ENCODE data around the gene CEP63. TPM values are rescaled to one million over a fixed set of nuclear protein-coding genes. Genes with fewer than 3 reads are reported as not detected.

CEP63 gene
- total RNA-seq: 17.6 and 21.8 TPM in 2 replicates

DNA sequence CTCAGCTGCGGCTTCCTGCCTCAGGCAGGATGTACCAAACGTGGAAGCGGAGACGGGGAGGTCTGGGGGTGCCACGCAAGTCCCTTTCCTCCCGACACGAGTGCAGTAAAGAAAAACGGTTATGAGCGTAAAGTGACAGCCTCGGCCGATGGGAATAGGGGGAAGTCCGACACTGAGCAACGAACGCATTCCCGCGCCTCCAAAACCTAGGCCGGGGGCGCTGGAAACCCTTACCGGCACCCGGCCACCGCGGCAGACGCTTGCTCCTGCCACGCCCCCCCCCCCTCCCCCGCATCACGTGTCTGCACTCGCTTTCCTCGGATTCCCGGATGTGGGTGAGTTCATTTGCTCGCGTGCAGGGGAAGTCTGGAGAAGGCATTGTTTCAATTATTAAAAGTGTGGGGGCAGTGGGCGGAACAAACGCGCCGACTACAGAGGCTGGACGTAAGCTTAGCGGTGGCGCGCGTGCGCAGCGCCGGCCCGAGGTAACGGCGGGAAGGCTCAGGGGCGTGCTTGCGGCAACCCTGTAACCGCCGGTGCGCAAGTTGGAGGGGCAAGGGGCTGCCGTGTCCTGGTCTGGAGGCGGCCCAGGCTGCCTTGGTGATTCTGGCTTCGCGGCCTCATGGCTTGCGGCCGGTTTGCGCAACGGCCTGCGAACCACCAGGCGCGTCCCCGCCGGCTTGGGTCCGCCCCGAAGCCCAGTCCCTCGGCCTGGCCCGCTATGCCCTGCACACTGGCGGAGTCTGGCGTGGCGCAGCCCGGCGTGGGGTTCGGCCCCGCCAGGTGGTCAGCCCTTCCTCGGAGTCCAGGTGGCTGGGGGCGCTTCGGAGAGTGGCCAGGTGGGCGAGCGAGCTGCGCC, at the start of gene CEP63, which contains the start of gene ANAPC13:
Gene CEP63 (plus strand): TSS at position 340 of the 859 bp plus-strand sequence. CDS start 9,264 bp downstream, outside the sequence.
Gene ANAPC13 (minus strand): TSS at position 268 of the 859 bp plus-strand sequence. CDS start 3,081 bp downstream, outside the sequence.

Other genes starting within 250 kb of the CEP63 start
- gene RYK, start 235.2 kb upstream of the CEP63 start, total RNA-seq: 109 and 111 TPM in 2 replicates
- gene AMOTL2, start 111.6 kb upstream of the CEP63 start, total RNA-seq: 104 and 116 TPM in 2 replicates
- 63.9 and 89.4 TPM in 2 replicates for gene ANAPC13, start 72 bp upstream of the CEP63 start, total RNA-seq
- gene KY, start 165.0 kb downstream of the CEP63 start, total RNA-seq: not detected in 2 replicates